Measurements from ENCODE around the gene NUMB.

Gene NUMB

DNA sequence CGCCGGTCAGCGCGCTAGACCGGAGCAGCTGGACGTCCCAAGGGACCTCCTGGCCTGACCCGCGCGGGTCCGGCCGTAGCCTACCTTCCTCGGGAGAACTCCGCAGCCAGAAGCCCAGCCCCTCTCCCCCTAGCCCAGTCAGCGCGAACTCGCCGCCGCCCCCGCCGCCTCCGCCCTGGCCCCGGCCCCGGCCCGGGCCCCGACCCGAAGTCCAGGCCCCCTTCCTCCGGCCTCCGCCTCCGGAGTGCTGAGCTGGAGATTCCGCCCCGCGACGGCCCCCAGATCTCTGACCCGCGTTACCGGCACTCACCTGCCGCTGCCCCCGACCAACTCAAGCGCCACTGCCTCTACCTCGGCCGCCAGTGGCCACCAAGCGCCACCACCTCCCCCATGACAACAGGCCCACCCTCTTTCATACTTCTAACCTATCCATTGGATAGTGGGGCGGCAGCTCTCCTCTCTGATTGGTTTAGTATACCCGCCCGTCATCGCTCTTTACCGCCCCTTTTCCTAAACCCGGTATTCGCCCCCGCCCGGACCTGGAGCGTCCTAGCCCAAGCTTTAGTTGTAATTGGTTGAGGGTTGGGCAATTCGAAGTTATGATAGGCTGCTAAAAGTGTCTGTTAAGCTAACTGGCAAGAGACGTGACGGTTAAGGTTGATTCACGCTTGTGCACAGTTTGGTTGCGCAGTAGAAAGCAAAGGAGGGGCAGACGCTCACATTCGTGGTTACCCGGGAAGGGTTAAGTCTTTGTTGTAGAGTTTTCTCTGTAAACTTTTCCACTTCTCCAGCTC lies at the start of gene NUMB:
Gene NUMB, minus strand, starts transcription at position 364 of the 794 bp plus-strand sequence. CDS start 102,795 bp downstream, outside the sequence.
- peak; percentile 53 to 99 (median 95) for DNase-seq

GRCh38 chr14:73503648-73504047 lies 45.3 kb upstream of the NUMB start:
- DNase-seq, result no peak

- no peak for DNase-seq
Measured at GRCh38 chr14:73502017-73502619, 43.8 kb upstream of the NUMB start.

GRCh38 chr14:73500360-73500759 lies 42.0 kb upstream of the NUMB start:
- DNase-seq, result no peak

GRCh38 chr14:73494593-73494992 lies 36.2 kb upstream of the NUMB start:
- DNase-seq, result no peak

DNA sequence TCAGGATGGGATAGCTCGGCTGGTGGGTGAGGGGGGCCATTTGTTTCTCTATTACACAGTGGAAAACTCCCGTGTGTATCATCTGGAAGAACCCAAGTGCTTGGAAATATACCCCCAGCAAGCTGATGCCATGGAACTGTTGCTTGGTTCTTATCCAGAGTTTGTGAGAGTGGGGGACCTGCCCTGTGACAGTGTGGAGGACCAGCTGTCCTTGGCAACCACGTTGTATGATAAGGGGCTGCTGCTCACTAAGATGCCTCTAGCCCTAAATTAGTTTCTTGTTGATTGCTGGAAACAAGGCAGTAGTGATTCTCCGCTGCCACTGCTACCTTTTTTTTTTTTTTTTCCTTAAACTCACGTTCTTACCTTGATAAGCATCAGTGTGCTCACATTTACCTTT lies 34.3 kb upstream of the NUMB start:
- no peak for DNase-seq

DNA sequence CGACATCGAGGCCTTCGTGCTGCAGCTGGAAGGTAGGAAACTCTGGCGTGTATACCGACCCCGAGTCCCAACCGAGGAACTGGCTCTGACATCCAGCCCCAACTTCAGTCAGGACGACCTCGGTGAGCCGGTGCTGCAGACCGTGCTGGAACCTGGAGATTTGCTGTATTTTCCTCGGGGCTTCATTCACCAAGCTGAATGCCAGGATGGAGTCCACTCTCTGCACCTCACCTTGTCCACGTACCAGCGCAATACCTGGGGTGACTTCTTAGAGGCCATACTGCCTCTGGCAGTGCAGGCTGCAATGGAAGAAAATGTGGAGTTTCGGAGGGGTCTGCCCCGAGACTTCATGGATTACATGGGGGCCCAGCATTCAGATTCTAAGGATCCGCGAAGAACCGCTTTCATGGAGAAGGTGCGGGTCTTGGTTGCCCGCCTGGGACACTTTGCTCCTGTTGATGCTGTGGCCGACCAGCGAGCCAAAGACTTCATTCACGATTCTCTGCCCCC lies 33.8 kb upstream of the NUMB start:
- DNase-seq, result no peak

- peak in 24 of 51 donors; percentile 14 to 67 (median 33) for DNase-seq
Measured at GRCh38 chr14:73491256-73492042, 33.1 kb upstream of the NUMB start.

GRCh38 chr14:73489481-73490175 lies 31.3 kb upstream of the NUMB start:
- DNase-seq, result no peak

DNA sequence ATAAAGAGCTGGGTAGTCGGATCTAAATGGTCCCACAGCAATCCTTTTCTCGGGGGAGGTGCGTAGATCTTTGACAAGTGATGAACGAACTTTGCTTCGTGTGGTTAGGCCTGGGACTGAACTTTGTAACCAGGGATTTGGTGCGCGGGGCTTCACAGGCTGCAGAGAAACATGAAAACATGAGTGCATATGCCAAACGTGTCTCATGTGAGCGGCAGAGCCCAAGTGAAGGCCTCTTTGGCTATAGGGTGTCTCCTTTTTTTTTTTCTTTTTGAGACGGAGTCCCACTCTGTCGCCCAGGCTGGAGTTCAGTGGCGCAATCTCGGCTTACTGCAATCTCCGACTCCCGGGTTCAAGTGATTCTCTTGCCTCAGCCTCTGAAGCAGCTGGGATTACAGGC lies 20.3 kb upstream of the NUMB start:
- DNase-seq, result no peak

DNA sequence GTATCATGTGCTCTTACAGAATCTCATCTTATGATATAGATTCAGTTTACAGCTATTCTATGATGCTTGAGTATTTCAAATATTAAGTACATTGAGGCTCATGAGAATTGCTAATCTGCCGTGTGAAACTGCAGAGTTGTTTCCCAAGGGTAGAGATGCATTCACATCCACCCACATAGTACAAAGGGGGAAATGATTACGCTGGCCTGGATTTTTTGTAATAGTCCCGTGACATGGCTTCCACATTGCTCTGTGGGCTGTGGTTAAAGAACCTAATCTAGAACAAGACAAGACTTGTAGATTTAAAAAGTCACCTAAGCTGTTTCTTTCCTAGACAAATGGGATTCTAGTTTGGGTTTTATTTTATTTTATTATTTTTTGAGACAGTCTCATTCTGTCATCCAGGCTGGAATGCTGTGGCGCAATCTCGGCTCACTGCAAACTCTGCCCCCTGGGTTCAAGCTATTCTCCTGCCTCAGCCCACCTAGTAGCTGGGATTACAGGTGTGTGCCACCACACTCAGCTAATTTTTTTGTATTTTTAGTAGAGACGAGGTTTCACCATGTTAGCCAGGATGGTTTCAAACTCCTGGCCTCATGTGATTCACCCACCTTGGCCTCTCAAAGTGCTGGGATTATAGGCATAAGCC lies 19.4 kb upstream of the NUMB start:
- peak in 1 of 51 donors; percentile 3 for DNase-seq

DNA sequence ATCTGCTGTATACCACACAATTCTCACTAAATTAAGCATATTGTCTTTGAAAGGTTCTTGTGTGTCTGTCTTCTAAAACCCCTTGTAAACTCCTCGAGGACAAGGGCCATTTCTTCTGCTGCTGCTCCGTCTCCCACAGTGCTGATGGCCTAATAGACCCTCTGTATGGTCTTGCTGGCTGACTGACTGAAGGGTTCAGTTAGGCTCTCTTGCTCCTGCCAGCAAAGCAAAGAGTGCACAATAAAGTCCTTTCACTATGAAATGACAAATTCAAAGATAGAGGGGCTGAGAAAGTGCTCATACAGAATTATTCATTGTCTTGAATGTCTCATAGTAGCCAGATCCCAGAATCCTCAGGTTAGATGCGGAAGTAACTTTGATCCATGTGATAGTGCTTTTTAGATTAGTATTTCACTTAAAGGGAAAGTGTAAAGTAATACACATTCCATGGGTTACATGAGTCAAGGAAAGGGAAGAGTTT lies 18.1 kb upstream of the NUMB start:
- DNase-seq, result peak in 9 of 51 donors; percentile 3 to 56 (median 21)

- no peak for DNase-seq
Measured at GRCh38 chr14:73474952-73475351, 16.6 kb upstream of the NUMB start.

- DNase-seq, result peak in 4 of 51 donors; percentile 14 to 36 (median 18)
Measured at GRCh38 chr14:73472185-73473114, 14.1 kb upstream of the NUMB start.

DNA sequence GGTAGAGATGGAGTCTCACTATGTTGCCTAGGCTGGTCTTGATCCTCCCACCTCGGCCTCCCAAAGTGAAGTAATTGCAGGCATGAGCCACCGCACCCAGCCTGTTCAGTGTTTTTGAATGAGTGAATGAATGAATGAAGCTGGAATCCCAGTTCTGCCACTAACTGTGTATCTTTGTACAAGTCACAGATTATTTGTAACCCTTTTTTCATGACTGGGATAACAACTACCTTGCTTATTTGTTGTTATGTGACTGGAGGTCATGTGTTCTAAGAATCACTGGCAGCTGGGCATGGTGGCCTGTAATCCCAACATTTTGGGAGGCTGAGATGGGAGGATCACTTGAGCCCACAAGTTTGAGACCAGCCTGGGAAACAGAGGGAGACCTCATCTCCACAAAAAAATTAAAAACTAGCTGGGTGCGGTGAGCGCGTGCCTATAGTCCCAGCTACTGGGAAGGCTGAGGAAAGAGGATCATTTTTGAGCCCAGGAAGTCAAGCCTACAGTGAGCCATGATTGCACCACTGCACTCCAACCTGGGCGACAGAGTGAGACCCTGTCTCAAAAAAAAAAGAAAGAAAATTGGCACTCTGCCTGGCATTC lies 13.3 kb upstream of the NUMB start:
- no peak for DNase-seq

GRCh38 chr14:73468828-73469375 lies 10.6 kb upstream of the NUMB start:
- DNase-seq, result no peak

DNA sequence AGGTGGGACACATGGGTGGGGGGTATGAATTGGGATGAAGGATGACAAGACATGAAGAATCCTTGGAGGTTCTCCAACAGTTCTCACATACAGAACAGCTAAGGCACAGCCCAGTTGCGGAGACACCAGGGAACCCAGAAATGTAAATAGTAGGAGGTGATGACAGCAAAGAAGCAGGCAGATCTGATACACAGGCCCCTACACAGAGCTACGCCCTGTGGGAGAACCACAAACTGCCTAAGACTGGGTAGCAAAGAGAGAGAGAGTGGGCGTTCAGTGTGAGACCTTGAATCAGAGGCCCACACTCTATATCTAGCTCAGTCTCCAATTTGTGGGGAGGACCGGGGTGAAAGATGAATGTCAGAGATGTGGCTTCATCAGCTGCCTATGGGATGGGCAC lies 9.5 kb upstream of the NUMB start:
- no peak for DNase-seq

GRCh38 chr14:73467377-73467776 lies 9.0 kb upstream of the NUMB start:
- DNase-seq, result no peak

DNA sequence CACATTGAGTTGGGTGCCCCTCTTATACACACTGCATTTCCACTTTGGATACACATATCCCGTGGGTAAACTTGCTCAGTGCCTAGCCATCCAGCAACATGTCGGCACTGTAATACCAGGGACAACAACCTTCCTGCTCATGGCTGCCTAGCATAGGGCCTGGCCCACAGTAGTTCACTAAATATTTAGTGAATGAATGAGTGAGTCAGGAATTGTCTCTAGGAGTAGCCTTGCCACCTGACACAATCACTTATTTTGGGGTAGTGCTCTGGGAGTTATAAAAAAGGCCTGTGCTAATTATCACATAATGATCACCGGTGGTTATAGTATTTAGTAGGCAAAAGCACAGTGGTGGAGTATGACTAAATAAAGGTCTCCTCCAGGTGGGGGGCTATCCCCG lies 8.5 kb upstream of the NUMB start:
- DNase-seq, result no peak

Measured in hypothalamus (tissue), 51 donors.